ENCODE measurements around the gene STRIP2. TPM values are rescaled to one million over a fixed set of nuclear protein-coding genes. Genes with fewer than 3 reads are reported as not detected.

The STRIP2 gene
- total RNA-seq, 1 experiment from 2014 or later = 9.9 TPM

DNA sequence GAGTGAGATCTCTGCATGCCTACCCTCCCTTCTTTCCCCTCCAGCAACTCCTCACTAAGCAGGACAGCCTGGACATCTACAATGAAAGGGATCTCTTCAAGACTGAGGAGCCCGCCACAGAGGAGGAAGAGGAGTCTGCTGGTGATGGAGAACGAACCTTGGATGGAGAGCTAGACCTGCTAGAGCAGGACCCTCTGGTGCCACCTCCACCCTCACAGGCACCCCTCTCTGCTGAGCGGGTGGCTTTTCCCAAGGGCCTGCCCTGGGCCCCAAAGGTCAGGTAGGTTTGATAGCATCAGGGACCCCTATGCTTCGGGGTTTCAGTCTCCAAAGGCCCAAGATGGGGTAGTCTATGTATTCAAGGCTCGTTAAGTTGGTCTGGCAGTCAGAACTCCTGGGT is 23.9 kb downstream of the STRIP2 start:
- Histone ChIP-seq H4K8ac (replicated peaks; ENCODE audit: insufficient read length, low read depth, low read length) (no peak overlapping the region), H4K5ac (ENCODE audit: insufficient read length, low read depth, low read length) (no peak overlapping the region), H3T11ph (ENCODE audit: low read length) (no peak overlapping the region), H3K79me2 (ENCODE audit: insufficient read depth, low read length) (no peaks in the 10 kb centered on the region), H2BK12ac (ENCODE audit: insufficient read length, low read depth, low read length) (no peak overlapping the region), H2AFZ (ENCODE audit: low read length) (no peak overlapping the region), H3K4me2 (ENCODE audit: insufficient read depth, insufficient read length, low read length) (no peak overlapping the region), H2BK120ac (ENCODE audit: low read depth, low read length, poor library complexity, severe bottlenecking) (no peak overlapping the region), H3K18ac (ENCODE audit: insufficient read length, low read depth, low read length) (no peak overlapping the region), H2BK15ac (ENCODE audit: low read depth, low read length) (no peak overlapping the region), H3K27me3 (ENCODE audit: insufficient read depth, low read length) (no peaks in the 10 kb centered on the region), H3K14ac (ENCODE audit: insufficient read depth, low read length) (no peak overlapping the region), H2AK5ac (ENCODE audit: insufficient read length, low read length) (no peak overlapping the region), H3K9ac (ENCODE audit: extremely low read depth, insufficient read length, low read length) (no peak overlapping the region), H2BK20ac (ENCODE audit: low read depth, low read length, poor library complexity, severe bottlenecking) (no peak overlapping the region), H3K27ac (ENCODE audit: insufficient read length, low read depth, low read length) (no peak overlapping the region), H4K91ac (ENCODE audit: insufficient read length, low read depth, low read length) (no peak overlapping the region), H3K4me1 (ENCODE audit: insufficient read depth, low read length) (no peaks in the 10 kb centered on the region), H3K56ac (ENCODE audit: insufficient read length, low read depth, low read length) (no peak overlapping the region), H3K4ac (ENCODE audit: low read depth, low read length) (no peak overlapping the region), H3K79me1 (ENCODE audit: insufficient read depth, low read depth, low read length, poor library complexity, severe bottlenecking) (no peaks in the 10 kb centered on the region), H2BK5ac (ENCODE audit: insufficient read length, low read length) (no peak overlapping the region), H3K23me2 (ENCODE audit: insufficient read length, low read depth, low read length, poor library complexity, severe bottlenecking) (peaks cover 3% of the 10 kb centered on the region), H3K9me3 (ENCODE audit: control insufficient read depth, low read depth, low read length) (no peaks in the 10 kb centered on the region), H3K23ac (ENCODE audit: insufficient read length, low read depth, low read length) (no peak overlapping the region), H4K20me1 (ENCODE audit: control insufficient read depth, insufficient read depth, insufficient read length) (no peaks in the 10 kb centered on the region)
- H3K27me3 Mint-ChIP-seq (ENCODE audit: low read depth) = no peaks in the 10 kb centered on the region
- no peak overlapping the region for H3K4me3 Mint-ChIP-seq
- TF ChIP-seq, protein P1, sequence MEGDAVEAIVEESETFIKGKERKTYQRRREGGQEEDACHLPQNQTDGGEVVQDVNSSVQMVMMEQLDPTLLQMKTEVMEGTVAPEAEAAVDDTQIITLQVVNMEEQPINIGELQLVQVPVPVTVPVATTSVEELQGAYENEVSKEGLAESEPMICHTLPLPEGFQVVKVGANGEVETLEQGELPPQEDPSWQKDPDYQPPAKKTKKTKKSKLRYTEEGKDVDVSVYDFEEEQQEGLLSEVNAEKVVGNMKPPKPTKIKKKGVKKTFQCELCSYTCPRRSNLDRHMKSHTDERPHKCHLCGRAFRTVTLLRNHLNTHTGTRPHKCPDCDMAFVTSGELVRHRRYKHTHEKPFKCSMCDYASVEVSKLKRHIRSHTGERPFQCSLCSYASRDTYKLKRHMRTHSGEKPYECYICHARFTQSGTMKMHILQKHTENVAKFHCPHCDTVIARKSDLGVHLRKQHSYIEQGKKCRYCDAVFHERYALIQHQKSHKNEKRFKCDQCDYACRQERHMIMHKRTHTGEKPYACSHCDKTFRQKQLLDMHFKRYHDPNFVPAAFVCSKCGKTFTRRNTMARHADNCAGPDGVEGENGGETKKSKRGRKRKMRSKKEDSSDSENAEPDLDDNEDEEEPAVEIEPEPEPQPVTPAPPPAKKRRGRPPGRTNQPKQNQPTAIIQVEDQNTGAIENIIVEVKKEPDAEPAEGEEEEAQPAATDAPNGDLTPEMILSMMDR (conservative IDR thresholded peaks at IDR 0.05) = no peak
- H3K27ac Mint-ChIP-seq = no peak overlapping the region; a peak in 1 of 7 replicates
- no CpG with 5 or more reads among the region's 5 CpGs for WGBS (ENCODE audit: extremely low coverage, insufficient read length, low lambda C conversion rate)
- H3K36me3 Mint-ChIP-seq (ENCODE audit: insufficient read depth in 1 of 3, low read depth in 3 of 3) = peaks cover 5 to 30% (median 26%) of the 10 kb centered on the region in 3 experiments; a peak in 6 of 7 replicates
- no peaks in the 10 kb centered on the region for H3K9me3 Mint-ChIP-seq
- no peak for DNase-seq
- no peaks in the 10 kb centered on the region for H3K4me1 Mint-ChIP-seq
